Neural progenitor cell (in vitro differentiated cells): ENCODE data around the gene ORC4.

Experiments
- CTCF ChIP-seq: fragments of 200-600 bp; sonication (generic); IDR thresholded peaks from 2 replicates; pipeline ENCODE4 v1.5.1; 2017; ENCODE audit warnings: antibody characterized with exemption, mild to moderate bottlenecking
- EZH2phosphoT487 ChIP-seq: fragments of 200-600 bp; sonication (generic); IDR thresholded peaks from 2 replicates; pipeline ENCODE4 v1.6.1; 2017; ENCODE audit warnings: antibody characterized with exemption

GRCh38 chr2:148022351-148022750, 1.8 kb upstream of the ORC4 start:
- no peak for TF ChIP-seq CTCF
- no peak for TF ChIP-seq EZH2phosphoT487
